H9 (cell line): ENCODE measurements around the gene CALCOCO1. TPM values are rescaled to one million over a fixed set of nuclear protein-coding genes. Genes with fewer than 3 reads are reported as not detected.

Source experiments
- DNase-seq: peaks from one replicate; pipeline ENCODE4 v3.0.0-alpha.2; 2017
- H2AFZ ChIP-seq: one replicate; pipeline ENCODE4 v1.6.1; 2013; ENCODE audit warnings: mild to moderate bottlenecking, low read length, control low read depth, moderate library complexity
- H2AK5ac ChIP-seq: 2 replicates; pipeline ENCODE4 v1.6.1; 2013; ENCODE audit warnings: low read length, control low read depth, mixed read lengths; ENCODE audit not compliant: insufficient read length
- H2BK120ac ChIP-seq: one replicate; pipeline ENCODE4 v1.6.1; 2013; ENCODE audit warnings: low read depth, mild to moderate bottlenecking, low read length, control low read depth, inconsistent platforms; ENCODE audit not compliant: poor library complexity, severe bottlenecking
- H2BK12ac ChIP-seq: 2 replicates; pipeline ENCODE4 v1.6.1; 2013; ENCODE audit warnings: low read length, control low read depth, mixed read lengths, low read depth; ENCODE audit not compliant: insufficient read length
- H2BK15ac ChIP-seq: 2 replicates; pipeline ENCODE4 v1.6.1; 2013; ENCODE audit warnings: low read depth, low read length, control low read depth
- H2BK20ac ChIP-seq: one replicate; pipeline ENCODE4 v1.6.1; 2013; ENCODE audit warnings: low read depth, mild to moderate bottlenecking, low read length, control low read depth, inconsistent platforms; ENCODE audit not compliant: poor library complexity, severe bottlenecking
- H2BK5ac ChIP-seq: 2 replicates; pipeline ENCODE4 v1.6.1; 2013; ENCODE audit warnings: low read length, control low read depth, mixed read lengths; ENCODE audit not compliant: insufficient read length
- H3K14ac ChIP-seq: 2 replicates; pipeline ENCODE4 v1.6.1; 2013; ENCODE audit warnings: low read length, control low read depth; ENCODE audit not compliant: insufficient read depth
- H3K18ac ChIP-seq: 2 replicates; pipeline ENCODE4 v1.6.1; 2013; ENCODE audit warnings: low read depth, mild to moderate bottlenecking, mixed read lengths, low read length, control low read depth; ENCODE audit not compliant: insufficient read length
- H3K23ac ChIP-seq: 2 replicates; pipeline ENCODE4 v1.6.1; 2013; ENCODE audit warnings: low read length, control low read depth, mixed read lengths, low read depth; ENCODE audit not compliant: insufficient read length
- H3K23me2 ChIP-seq: 2 replicates; pipeline ENCODE4 v1.6.1; 2013; ENCODE audit warnings: low read depth, mild to moderate bottlenecking, mixed read lengths, low read length, control low read depth; ENCODE audit not compliant: insufficient read length, poor library complexity, severe bottlenecking
- H3K27ac ChIP-seq: 2 replicates; pipeline ENCODE4 v1.5.1; 2013; ENCODE audit warnings: low read length, control low read depth, mixed read lengths, low read depth; ENCODE audit not compliant: insufficient read length
- H3K27me3 ChIP-seq: 2 replicates; pipeline ENCODE4 v1.6.1; 2013; ENCODE audit warnings: low read length, control low read depth, inconsistent platforms; ENCODE audit not compliant: insufficient read depth
- H3K4ac ChIP-seq: 2 replicates; pipeline ENCODE4 v1.6.1; 2013; ENCODE audit warnings: low read depth, mild to moderate bottlenecking, control low read depth, inconsistent platforms, low read length, moderate library complexity
- H3K4me1 ChIP-seq: 2 replicates; pipeline ENCODE4 v1.6.1; 2013; ENCODE audit warnings: low read length, control low read depth, inconsistent platforms; ENCODE audit not compliant: insufficient read depth
- H3K4me2 ChIP-seq: 2 replicates; pipeline ENCODE4 v1.6.1; 2013; ENCODE audit warnings: low read length, control low read depth, mixed read lengths; ENCODE audit not compliant: insufficient read length, insufficient read depth
- H3K56ac ChIP-seq: 2 replicates; pipeline ENCODE4 v1.6.1; 2013; ENCODE audit warnings: low read depth, mild to moderate bottlenecking, mixed read lengths, low read length, control low read depth; ENCODE audit not compliant: insufficient read length
- H3K79me1 ChIP-seq: 2 replicates; pipeline ENCODE4 v1.6.1; 2013; ENCODE audit warnings: low read depth, mild to moderate bottlenecking, moderate library complexity, low read length, control low read depth, inconsistent platforms; ENCODE audit not compliant: insufficient read depth, poor library complexity, severe bottlenecking
- H3K79me2 ChIP-seq: 2 replicates; pipeline ENCODE4 v1.6.1; 2013; ENCODE audit warnings: low read length, control low read depth, inconsistent platforms; ENCODE audit not compliant: insufficient read depth
- H3K9ac ChIP-seq: 2 replicates; pipeline ENCODE4 v1.6.1; 2013; ENCODE audit warnings: low read length, control low read depth, mixed read lengths; ENCODE audit not compliant: insufficient read length; ENCODE audit errors: extremely low read depth
- H3K9me3 ChIP-seq: one replicate; pipeline ENCODE4 v1.6.1; 2013; ENCODE audit warnings: low read depth, low read length, inconsistent platforms; ENCODE audit not compliant: control insufficient read depth
- H3T11ph ChIP-seq: one replicate; pipeline ENCODE4 v1.6.1; 2013; ENCODE audit warnings: mild to moderate bottlenecking, low read length, control low read depth, inconsistent platforms
- H4K20me1 ChIP-seq: one replicate; pipeline ENCODE4 v1.6.1; 2013; ENCODE audit not compliant: control insufficient read depth, insufficient read length, insufficient read depth
- H4K5ac ChIP-seq: 2 replicates; pipeline ENCODE4 v1.6.1; 2013; ENCODE audit warnings: low read depth, mild to moderate bottlenecking, mixed read lengths, low read length, control low read depth; ENCODE audit not compliant: insufficient read length
- H4K8ac ChIP-seq: replicated peaks from 2 replicates; pipeline ENCODE4 v1.6.1; 2013; ENCODE audit warnings: low read length, control low read depth, mixed read lengths, low read depth; ENCODE audit not compliant: insufficient read length
- H4K91ac ChIP-seq: 2 replicates; pipeline ENCODE4 v1.6.1; 2013; ENCODE audit warnings: low read depth, mild to moderate bottlenecking, moderate library complexity, mixed read lengths, low read length, control low read depth; ENCODE audit not compliant: insufficient read length
- H3K27ac Mint-ChIP-seq, 3 experiments: 2 replicates in 2 of 3; 3 replicates in 1 of 3; pipeline ENCODE4 v1.8.0; 2020 to 2021; ENCODE audit warnings: mixed read lengths in 3 of 3, mild to moderate bottlenecking in 1 of 3, moderate library complexity in 1 of 3
- H3K27me3 Mint-ChIP-seq: 2 replicates; pipeline ENCODE4 v1.8.0; 2021; ENCODE audit warnings: low read depth, mild to moderate bottlenecking, moderate library complexity, mixed read lengths
- H3K36me3 Mint-ChIP-seq, 3 experiments: 2 replicates in 2 of 3; 3 replicates in 1 of 3; pipeline ENCODE4 v1.8.0; 2020 to 2021; ENCODE audit warnings: low read depth in 3 of 3, mixed read lengths in 3 of 3; ENCODE audit not compliant: insufficient read depth in 1 of 3
- H3K4me1 Mint-ChIP-seq, 2 experiments: 2 replicates each; pipeline ENCODE4 v1.8.0; 2020; ENCODE audit warnings: mixed read lengths in 2 of 2
- H3K4me3 Mint-ChIP-seq, 2 experiments: 2 replicates in 1 of 2; 3 replicates in 1 of 2; pipeline ENCODE4 v1.8.0; 2020 to 2021; ENCODE audit warnings: mild to moderate bottlenecking in 2 of 2, mixed read lengths in 2 of 2, moderate library complexity in 1 of 2
- H3K9me3 Mint-ChIP-seq, 2 experiments: 2 replicates in 1 of 2; 3 replicates in 1 of 2; pipeline ENCODE4 v1.8.0; 2020; ENCODE audit warnings: mild to moderate bottlenecking in 2 of 2, mixed read lengths in 2 of 2, moderate library complexity in 1 of 2
- CTCF ChIP-seq: fragments of 200-600 bp; sonication (generic); conservative IDR thresholded peaks from 3 replicates; pipeline ENCODE4 v1.8.0; 2021; ENCODE audit warnings: antibody characterized with exemption, mild to moderate bottlenecking
- total RNA-seq: library from RNA; stranded (reverse); gene quantifications from 2 replicates; pipeline ENCODE4 v1.2.1, GENCODE V29; 2021

The CALCOCO1 gene
- total RNA-seq, 1 experiment from 2014 or later, result 22.3 TPM

GRCh38 chr12:53729644-53730043 lies 2.4 kb upstream of the CALCOCO1 start:
- Histone ChIP-seq H4K91ac (no peak overlapping the region), H2BK120ac (no peak overlapping the region), H4K5ac (no peak overlapping the region), H3K79me2 (no peaks in the 10 kb centered on the region), H3K14ac (no peak overlapping the region), H3K27ac (no peak overlapping the region), H3K18ac (no peak overlapping the region), H2AFZ (no peak overlapping the region), H3K79me1 (no peaks in the 10 kb centered on the region), H3K27me3 (no peaks in the 10 kb centered on the region), H4K20me1 (peaks cover 2% of the 10 kb centered on the region), H2BK20ac (no peak overlapping the region), H2BK15ac (no peak overlapping the region), H3K9ac (no peak overlapping the region), H3K4me1 (no peaks in the 10 kb centered on the region), H2BK5ac (no peak overlapping the region), H3K9me3 (no peaks in the 10 kb centered on the region), H3K23me2 (peaks cover 8% of the 10 kb centered on the region), H2AK5ac (no peak overlapping the region), H4K8ac (no peak overlapping the region), H3K4me2 (no peak overlapping the region), H2BK12ac (no peak overlapping the region), H3K4ac (no peak overlapping the region), H3K56ac (no peak overlapping the region), H3T11ph (no peak overlapping the region), H3K23ac (no peak overlapping the region)
- Mint-ChIP-seq H3K4me3 (no peak overlapping the region), H3K27ac (no peak overlapping the region; a peak in 1 of 7 replicates), H3K36me3 (no peaks in the 10 kb centered on the region), H3K9me3 (no peaks in the 10 kb centered on the region; a peak in 1 of 5 replicates), H3K4me1 (peaks cover 21 to 28% of the 10 kb centered on the region in 2 experiments), H3K27me3 (peaks cover 20% of the 10 kb centered on the region)
- no peak for TF ChIP-seq CTCF
- DNase-seq, result no peak
